Renal cortical epithelial cell (primary cell): ENCODE results near the gene L3MBTL4. TPM values are rescaled to one million over a fixed set of nuclear protein-coding genes. Genes with fewer than 3 reads are reported as not detected.

Experiments
- DNase-seq: peaks from one replicate; pipeline ENCODE4 v3.0.0-alpha.2; 2011; ENCODE audit warnings: low read depth
- total RNA-seq: library from RNA; depleted of rRNA; stranded (reverse); fragments of >200 nt; gene quantifications from 2 replicates; pipeline ENCODE4 v1.2.3, GENCODE V29; 2014

L3MBTL4 gene
- total RNA-seq, 1 donor from 2014 or later, result 2.2 TPM

GRCh38 chr18:6255116-6255705, 159.5 kb downstream of the L3MBTL4 start:
- no peak for DNase-seq

- DNase-seq, result no peak
Measured at GRCh38 chr18:6254456-6254855, 160.3 kb downstream of the L3MBTL4 start.

GRCh38 chr18:6251084-6251483, 163.6 kb downstream of the L3MBTL4 start:
- DNase-seq, result no peak

GRCh38 chr18:6249788-6250187, 164.9 kb downstream of the L3MBTL4 start:
- DNase-seq, result no peak

GRCh38 chr18:6249170-6249569, 165.5 kb downstream of the L3MBTL4 start:
- no peak for DNase-seq

- no peak for DNase-seq
Measured at GRCh38 chr18:6248017-6248416, 166.7 kb downstream of the L3MBTL4 start.

- no peak for DNase-seq
Measured at GRCh38 chr18:6242004-6242403, 172.7 kb downstream of the L3MBTL4 start.

- DNase-seq, result no peak
Measured at GRCh38 chr18:6239716-6240115, 175.0 kb downstream of the L3MBTL4 start.

GRCh38 chr18:6236258-6236657, 178.5 kb downstream of the L3MBTL4 start:
- no peak for DNase-seq

GRCh38 chr18:6222271-6222670, 192.4 kb downstream of the L3MBTL4 start:
- no peak for DNase-seq

GRCh38 chr18:6221602-6222014, 193.1 kb downstream of the L3MBTL4 start:
- DNase-seq, result no peak

GRCh38 chr18:6220129-6220528, 194.6 kb downstream of the L3MBTL4 start:
- no peak for DNase-seq

GRCh38 chr18:6219116-6219717, 195.5 kb downstream of the L3MBTL4 start:
- DNase-seq, result peak; percentile 15

- DNase-seq, result no peak
Measured at GRCh38 chr18:6215888-6216287, 198.8 kb downstream of the L3MBTL4 start.

GRCh38 chr18:6211174-6211504, 203.6 kb downstream of the L3MBTL4 start:
- no peak for DNase-seq

- no peak for DNase-seq
Measured at GRCh38 chr18:6210349-6211173, 204.2 kb downstream of the L3MBTL4 start.

GRCh38 chr18:6207941-6208340, 206.8 kb downstream of the L3MBTL4 start:
- no peak for DNase-seq

GRCh38 chr18:6207116-6207515, 207.6 kb downstream of the L3MBTL4 start:
- DNase-seq, result no peak

GRCh38 chr18:6205706-6206105, 209.0 kb downstream of the L3MBTL4 start:
- DNase-seq, result no peak

GRCh38 chr18:6204476-6204875, 210.2 kb downstream of the L3MBTL4 start:
- no peak for DNase-seq

- no peak for DNase-seq
Measured at GRCh38 chr18:6203791-6204190, 210.9 kb downstream of the L3MBTL4 start.

- no peak for DNase-seq
Measured at GRCh38 chr18:6202861-6203260, 211.8 kb downstream of the L3MBTL4 start.

GRCh38 chr18:6200204-6200774, 214.4 kb downstream of the L3MBTL4 start:
- DNase-seq, result no peak
